ENCODE results near the gene CNNM2. TPM values are rescaled to one million over a fixed set of nuclear protein-coding genes. Genes with fewer than 3 reads are reported as not detected.

CNNM2 gene
- total RNA-seq, 4 donors from 2014 or later, result 9.9 to 21.0 (median 10.5) TPM

DNA sequence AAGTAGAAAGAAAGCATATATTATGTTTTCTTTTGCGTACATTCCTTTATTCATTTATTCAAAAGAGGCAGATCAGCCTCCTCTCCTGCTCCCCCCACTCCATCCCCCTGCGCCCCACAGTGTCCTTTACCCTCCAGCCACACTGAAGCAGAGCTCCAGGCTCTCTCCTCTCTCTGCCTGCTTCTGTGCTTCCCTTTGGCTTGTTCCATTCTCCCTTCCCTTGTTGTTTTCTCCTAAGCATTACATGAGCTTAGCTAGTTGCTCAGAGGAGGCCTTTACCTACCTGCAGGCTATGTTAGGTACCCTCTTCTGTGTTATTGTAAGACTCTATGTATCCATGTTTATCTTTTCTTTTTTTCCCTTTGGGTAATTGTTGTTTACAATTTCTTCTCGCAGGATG, 27.4 kb downstream of the CNNM2 start:
- DNase-seq (ENCODE audit: low spot score in 2 of 2), result no peak
- H3K36me3 ChIP-seq, result peaks cover 0 to 4% (median 0%) of the 10 kb centered on the region in 3 donors
- peaks cover 0 to 3% (median 0%) of the 10 kb centered on the region in 4 donors for H3K4me1 ChIP-seq
- no peak overlapping the region for H3K27ac ChIP-seq
- no peaks in the 10 kb centered on the region for H3K27me3 ChIP-seq
- H3K4me3 ChIP-seq, result no peak overlapping the region
- WGBS, 2 donors, result 81 to 89% methylated on average over 3 of the region's 3 CpGs
- no peaks in the 10 kb centered on the region for H3K9me3 ChIP-seq
- no peak for TF ChIP-seq POLR2A (IDR thresholded peaks at IDR 0.05)
- no peak for TF ChIP-seq EP300 (IDR thresholded peaks at IDR 0.05)

- Histone ChIP-seq H3K4me1 (peaks cover 0 to 3% (median 0%) of the 10 kb centered on the region in 4 donors), H3K36me3 (peaks cover 0 to 4% (median 0%) of the 10 kb centered on the region in 3 donors), H3K27ac (no peak overlapping the region), H3K27me3 (no peaks in the 10 kb centered on the region), H3K9me3 (no peaks in the 10 kb centered on the region), H3K4me3 (no peak overlapping the region)
- TF ChIP-seq EP300 (IDR thresholded peaks at IDR 0.05) (no peak), POLR2A (IDR thresholded peaks at IDR 0.05) (no peak), CTCF (IDR thresholded peaks at IDR 0.05) (no peak)
- DNase-seq (ENCODE audit: low spot score in 2 of 2), result no peak
- WGBS, 2 donors, result 80 to 90% methylated on average over 2 of the region's 2 CpGs
Measured at GRCh38 chr10:102945962-102946361, 27.9 kb downstream of the CNNM2 start.

GRCh38 chr10:102946992-102947391, 28.9 kb downstream of the CNNM2 start:
- Histone ChIP-seq H3K27ac (no peak overlapping the region), H3K36me3 (no peaks in the 10 kb centered on the region), H3K4me3 (no peak overlapping the region), H3K27me3 (no peaks in the 10 kb centered on the region), H3K9me3 (no peaks in the 10 kb centered on the region), H3K4me1 (peaks cover 0 to 3% (median 0%) of the 10 kb centered on the region in 4 donors)
- no peak for DNase-seq (ENCODE audit: low spot score in 2 of 2)
- WGBS, 2 donors, result 86 to 89% methylated on average over 2 of the region's 2 CpGs
- TF ChIP-seq CTCF (IDR thresholded peaks at IDR 0.05) (no peak), POLR2A (IDR thresholded peaks at IDR 0.05) (no peak), EP300 (IDR thresholded peaks at IDR 0.05) (no peak)

- H3K4me3 ChIP-seq, result no peak overlapping the region
- DNase-seq (ENCODE audit: low spot score in 2 of 2), result no peak
- H3K9me3 ChIP-seq, result no peaks in the 10 kb centered on the region
- no peak overlapping the region for H3K27ac ChIP-seq
- peaks cover 0 to 3% (median 0%) of the 10 kb centered on the region in 4 donors for H3K4me1 ChIP-seq
- no peaks in the 10 kb centered on the region for H3K36me3 ChIP-seq
- WGBS, 2 donors, result 91 to 92% methylated on average over 4 of the region's 4 CpGs
- H3K27me3 ChIP-seq, result no peaks in the 10 kb centered on the region
- TF ChIP-seq CTCF (IDR thresholded peaks at IDR 0.05) (no peak), POLR2A (IDR thresholded peaks at IDR 0.05) (no peak), EP300 (IDR thresholded peaks at IDR 0.05) (no peak)
Measured at GRCh38 chr10:102948176-102948575, 30.1 kb downstream of the CNNM2 start.

DNA sequence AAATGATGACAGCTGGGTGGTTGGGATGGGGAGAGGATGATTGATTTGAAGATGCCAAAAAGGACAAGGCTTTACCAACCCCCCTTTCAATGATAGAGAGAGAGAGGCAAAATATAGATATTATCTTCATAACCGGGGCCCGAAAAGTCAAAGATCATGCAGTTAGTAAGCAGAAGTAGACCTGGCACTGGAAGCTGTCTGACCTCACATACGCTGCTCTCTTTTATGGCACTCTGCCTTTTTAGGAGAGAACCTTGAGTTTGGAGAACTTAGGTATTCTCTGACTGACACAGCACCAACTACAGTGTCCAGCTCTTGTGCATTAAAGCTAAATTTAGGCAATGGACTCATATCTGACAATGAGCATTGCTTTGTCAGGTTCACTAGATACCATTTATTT, 30.7 kb downstream of the CNNM2 start:
- WGBS, 2 donors, result 86 to 90% methylated on average over 3 of the region's 3 CpGs
- Histone ChIP-seq H3K27me3 (no peaks in the 10 kb centered on the region), H3K4me3 (no peak overlapping the region), H3K36me3 (no peaks in the 10 kb centered on the region), H3K4me1 (peaks cover 0 to 3% (median 0%) of the 10 kb centered on the region in 4 donors), H3K27ac (no peak overlapping the region), H3K9me3 (no peaks in the 10 kb centered on the region)
- no peak for DNase-seq (ENCODE audit: low spot score in 2 of 2)
- TF ChIP-seq POLR2A (IDR thresholded peaks at IDR 0.05), result no peak
- no peak for TF ChIP-seq CTCF (IDR thresholded peaks at IDR 0.05)
- no peak for TF ChIP-seq EP300 (IDR thresholded peaks at IDR 0.05)

GRCh38 chr10:102949916-102950315, 31.8 kb downstream of the CNNM2 start:
- WGBS, 2 donors, result 85 to 86% methylated on average over 4 of the region's 4 CpGs
- no peak for TF ChIP-seq CTCF (IDR thresholded peaks at IDR 0.05)
- no peak for TF ChIP-seq EP300 (IDR thresholded peaks at IDR 0.05)
- no peak for TF ChIP-seq POLR2A (IDR thresholded peaks at IDR 0.05)
- Histone ChIP-seq H3K36me3 (peaks cover 0 to 6% (median 0%) of the 10 kb centered on the region in 3 donors), H3K27ac (no peak overlapping the region), H3K9me3 (no peaks in the 10 kb centered on the region), H3K4me3 (no peak overlapping the region), H3K4me1 (peaks cover 0 to 3% (median 0%) of the 10 kb centered on the region in 4 donors), H3K27me3 (no peaks in the 10 kb centered on the region)
- no peak for DNase-seq (ENCODE audit: low spot score in 2 of 2)
